Measurements from ENCODE around the gene GMPR2. TPM values are rescaled to one million over a fixed set of nuclear protein-coding genes. Genes with fewer than 3 reads are reported as not detected.

Gene GMPR2
- total and polyA plus RNA-seq, 2 of the 13 experiments (the other 11 are each of a cell fraction or from before 2014, with no cell fraction given): 210 to 273 TPM

DNA sequence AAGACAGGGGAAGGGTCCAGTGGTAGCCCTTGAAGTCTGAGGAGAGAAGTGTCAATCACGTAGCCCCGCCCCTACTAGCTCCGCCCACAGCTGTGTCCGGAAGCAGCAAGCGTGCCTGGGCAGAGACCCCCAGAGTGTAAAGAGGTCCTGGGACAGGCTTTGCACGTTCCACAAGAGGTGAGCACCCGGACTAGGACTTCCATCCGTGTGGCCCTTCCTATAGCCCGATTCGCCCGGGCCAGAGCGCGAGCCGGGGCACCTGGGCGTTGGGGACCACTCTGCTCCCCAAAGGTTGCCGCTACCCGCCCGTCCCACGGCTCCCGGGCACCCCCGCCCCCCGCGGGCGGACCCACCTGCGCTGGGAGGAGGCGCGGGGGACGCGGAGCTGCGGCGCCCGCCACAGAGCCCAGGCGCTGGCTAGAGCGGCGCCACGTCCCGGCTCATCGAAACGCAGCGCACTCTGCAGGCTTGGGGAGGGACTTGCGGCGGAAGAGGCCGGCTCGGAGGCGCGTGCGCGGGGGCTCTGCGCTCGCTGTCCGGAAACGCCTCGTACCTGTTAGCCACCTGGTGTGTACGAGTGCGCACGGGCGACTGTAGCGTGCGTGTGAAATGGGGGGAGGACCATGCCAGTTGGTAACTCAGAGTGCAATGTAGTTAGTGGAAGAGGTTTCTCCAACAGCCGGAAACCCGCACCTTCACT lies 38.6 kb downstream of the GMPR2 start, which contains the start of gene RABGGTA (continued):
- TF ChIP-seq ATF7-NPFF (CRISPR knock-in tag; IDR thresholded peaks at IDR 0.05; ENCODE audit: low read depth) (peak; percentile 99), ISX (CRISPR knock-in tag; conservative IDR thresholded peaks at IDR 0.05) (peak; percentile 99), BHLHE40 (IDR thresholded peaks at IDR 0.05; ENCODE audit: low read length) (peak; percentile 78), HINFP (CRISPR knock-in tag; IDR thresholded peaks at IDR 0.05; ENCODE audit: low read depth) (peak; percentile 92), ZNF232 (CRISPR knock-in tag; IDR thresholded peaks at IDR 0.05; ENCODE audit: borderline replicate concordance) (peak; percentile 99), EHMT2 (IDR thresholded peaks at IDR 0.05; ENCODE audit: borderline replicate concordance, low read depth, low read length) (no peak), SALL1 (CRISPR knock-in tag; IDR thresholded peaks at IDR 0.05) (peak; percentile 99), ZBTB26 (CRISPR knock-in tag; IDR thresholded peaks at IDR 0.05; ENCODE audit: borderline replicate concordance) (peak; percentile 95), ZFP41 (CRISPR knock-in tag; IDR thresholded peaks at IDR 0.05; ENCODE audit: borderline replicate concordance) (peak; percentile 98), MYNN (CRISPR knock-in tag; IDR thresholded peaks at IDR 0.05; ENCODE audit: low read depth) (peak; percentile 87), IKZF4 (CRISPR knock-in tag; IDR thresholded peaks at IDR 0.05; ENCODE audit: borderline replicate concordance, low read depth, not compliant biosample characterization) (peak; percentile 91), CHD4 (IDR thresholded peaks at IDR 0.05; ENCODE audit: borderline replicate concordance, low read length) (no peak), ZNF850 (CRISPR knock-in tag; conservative IDR thresholded peaks at IDR 0.05) (no peak), RFXANK (CRISPR knock-in tag; IDR thresholded peaks at IDR 0.05) (peak; percentile 95), AGO2 (optimal IDR thresholded peaks at IDR 0.05; ENCODE audit: low read depth, low read length) (peak; percentile 98)
- TF ChIP-seq, protein P1, sequence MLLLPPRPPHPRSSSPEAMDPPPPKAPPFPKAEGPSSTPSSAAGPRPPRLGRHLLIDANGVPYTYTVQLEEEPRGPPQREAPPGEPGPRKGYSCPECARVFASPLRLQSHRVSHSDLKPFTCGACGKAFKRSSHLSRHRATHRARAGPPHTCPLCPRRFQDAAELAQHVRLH (CRISPR knock-in tag; IDR thresholded peaks at IDR 0.05; ENCODE audit: borderline replicate concordance, low read depth): peak; percentile 100
- TF ChIP-seq, protein P2, sequence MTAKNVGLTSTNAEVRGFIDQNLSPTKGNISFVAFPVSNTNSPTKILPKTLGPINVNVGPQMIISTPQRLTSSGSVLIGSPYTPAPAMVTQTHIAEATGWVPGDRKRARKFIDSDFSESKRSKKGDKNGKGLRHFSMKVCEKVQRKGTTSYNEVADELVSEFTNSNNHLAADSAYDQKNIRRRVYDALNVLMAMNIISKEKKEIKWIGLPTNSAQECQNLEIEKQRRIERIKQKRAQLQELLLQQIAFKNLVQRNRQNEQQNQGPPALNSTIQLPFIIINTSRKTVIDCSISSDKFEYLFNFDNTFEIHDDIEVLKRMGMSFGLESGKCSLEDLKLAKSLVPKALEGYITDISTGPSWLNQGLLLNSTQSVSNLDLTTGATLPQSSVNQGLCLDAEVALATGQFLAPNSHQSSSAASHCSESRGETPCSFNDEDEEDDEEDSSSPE (CRISPR knock-in tag; IDR thresholded peaks at IDR 0.05): peak; percentile 97
- TF ChIP-seq, protein P3, sequence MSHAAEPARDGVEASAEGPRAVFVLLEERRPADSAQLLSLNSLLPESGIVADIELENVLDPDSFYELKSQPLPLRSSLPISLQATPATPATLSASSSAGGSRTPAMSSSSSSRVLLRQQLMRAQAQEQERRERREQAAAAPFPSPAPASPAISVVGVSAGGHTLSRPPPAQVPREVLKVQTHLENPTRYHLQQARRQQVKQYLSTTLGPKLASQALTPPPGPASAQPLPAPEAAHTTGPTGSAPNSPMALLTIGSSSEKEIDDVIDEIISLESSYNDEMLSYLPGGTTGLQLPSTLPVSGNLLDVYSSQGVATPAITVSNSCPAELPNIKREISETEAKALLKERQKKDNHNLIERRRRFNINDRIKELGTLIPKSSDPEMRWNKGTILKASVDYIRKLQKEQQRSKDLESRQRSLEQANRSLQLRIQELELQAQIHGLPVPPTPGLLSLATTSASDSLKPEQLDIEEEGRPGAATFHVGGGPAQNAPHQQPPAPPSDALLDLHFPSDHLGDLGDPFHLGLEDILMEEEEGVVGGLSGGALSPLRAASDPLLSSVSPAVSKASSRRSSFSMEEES (CRISPR knock-in tag; IDR thresholded peaks at IDR 0.05): peak; percentile 92
